Measurements from ENCODE around the gene TTC23L.

TTC23L gene

GRCh38 chr5:34831303-34831702 lies 7.7 kb upstream of the TTC23L start:
- H3K9ac ChIP-seq (ENCODE audit: low read length): no peak overlapping the region
- H3K4me2 ChIP-seq (ENCODE audit: low read length): no peak overlapping the region
- H3K79me2 ChIP-seq (ENCODE audit: low read length): no peaks in the 10 kb centered on the region
- H3K27ac ChIP-seq (ENCODE audit: low read length): no peak overlapping the region
- H2AFZ ChIP-seq (ENCODE audit: low read depth, low read length): no peak overlapping the region
- TF ChIP-seq CTCF (IDR thresholded peaks at IDR 0.05; ENCODE audit: low read depth, low read length) (no peak), EZH2phosphoT487 (IDR thresholded peaks at IDR 0.05; ENCODE audit: low read depth) (no peak)
- no peaks in the 10 kb centered on the region for H3K27me3 ChIP-seq (ENCODE audit: low read depth, low read length)
- peaks cover 4% of the 10 kb centered on the region; the same call in 1 of the 2 replicates for H3K4me1 ChIP-seq (ENCODE audit: low read length)
- no peaks in the 10 kb centered on the region for H4K20me1 ChIP-seq (ENCODE audit: insufficient read depth, low read length)
- H3K36me3 ChIP-seq (replicated peaks; ENCODE audit: low read depth, low read length): peaks cover 33% of the 10 kb centered on the region
- no peak overlapping the region for H3K4me3 ChIP-seq (ENCODE audit: low read length)
- no peaks in the 10 kb centered on the region for H3K9me3 ChIP-seq (ENCODE audit: insufficient read depth, low read length)

GRCh38 chr5:34832568-34832967 lies 6.4 kb upstream of the TTC23L start:
- Histone ChIP-seq H2AFZ (ENCODE audit: low read depth, low read length) (no peak overlapping the region), H3K36me3 (replicated peaks; ENCODE audit: low read depth, low read length) (peaks cover 20% of the 10 kb centered on the region), H4K20me1 (ENCODE audit: insufficient read depth, low read length) (no peaks in the 10 kb centered on the region), H3K27me3 (ENCODE audit: low read depth, low read length) (no peaks in the 10 kb centered on the region), H3K9ac (ENCODE audit: low read length) (no peak overlapping the region), H3K27ac (ENCODE audit: low read length) (no peak overlapping the region), H3K4me1 (ENCODE audit: low read length) (peaks cover 4% of the 10 kb centered on the region; the same call in 1 of the 2 replicates), H3K4me2 (ENCODE audit: low read length) (no peak overlapping the region), H3K9me3 (ENCODE audit: insufficient read depth, low read length) (no peaks in the 10 kb centered on the region), H3K4me3 (ENCODE audit: low read length) (no peak overlapping the region), H3K79me2 (ENCODE audit: low read length) (no peaks in the 10 kb centered on the region)
- TF ChIP-seq EZH2phosphoT487 (IDR thresholded peaks at IDR 0.05; ENCODE audit: low read depth) (no peak), CTCF (IDR thresholded peaks at IDR 0.05; ENCODE audit: low read depth, low read length) (no peak)

- Histone ChIP-seq H2AFZ (ENCODE audit: low read depth, low read length) (no peak overlapping the region), H3K79me2 (ENCODE audit: low read length) (no peaks in the 10 kb centered on the region), H3K9ac (ENCODE audit: low read length) (no peak overlapping the region), H3K27ac (ENCODE audit: low read length) (no peak overlapping the region), H3K4me3 (ENCODE audit: low read length) (no peak overlapping the region), H3K4me2 (ENCODE audit: low read length) (no peak overlapping the region), H3K36me3 (replicated peaks; ENCODE audit: low read depth, low read length) (peaks cover 18% of the 10 kb centered on the region), H3K9me3 (ENCODE audit: insufficient read depth, low read length) (no peaks in the 10 kb centered on the region), H4K20me1 (ENCODE audit: insufficient read depth, low read length) (no peaks in the 10 kb centered on the region), H3K4me1 (ENCODE audit: low read length) (peaks cover under 1% of the 10 kb centered on the region; the same call in 1 of the 2 replicates), H3K27me3 (ENCODE audit: low read depth, low read length) (no peaks in the 10 kb centered on the region)
- TF ChIP-seq EZH2phosphoT487 (IDR thresholded peaks at IDR 0.05; ENCODE audit: low read depth) (no peak), CTCF (IDR thresholded peaks at IDR 0.05; ENCODE audit: low read depth, low read length) (no peak)
Observed at GRCh38 chr5:34833090-34833489, 5.9 kb upstream of the TTC23L start.

GRCh38 chr5:34833976-34834793 lies 4.8 kb upstream of the TTC23L start:
- Histone ChIP-seq H3K79me2 (ENCODE audit: low read length) (no peaks in the 10 kb centered on the region), H3K9ac (ENCODE audit: low read length) (no peak overlapping the region), H3K4me3 (ENCODE audit: low read length) (no peak overlapping the region), H2AFZ (ENCODE audit: low read depth, low read length) (no peak overlapping the region), H4K20me1 (ENCODE audit: insufficient read depth, low read length) (no peaks in the 10 kb centered on the region), H3K4me1 (ENCODE audit: low read length) (peaks cover 5% of the 10 kb centered on the region; the same call in 1 of the 2 replicates), H3K36me3 (replicated peaks; ENCODE audit: low read depth, low read length) (peaks cover 18% of the 10 kb centered on the region), H3K4me2 (ENCODE audit: low read length) (no peak overlapping the region), H3K9me3 (ENCODE audit: insufficient read depth, low read length) (no peaks in the 10 kb centered on the region), H3K27ac (ENCODE audit: low read length) (no peak overlapping the region), H3K27me3 (ENCODE audit: low read depth, low read length) (no peaks in the 10 kb centered on the region)
- TF ChIP-seq EZH2phosphoT487 (IDR thresholded peaks at IDR 0.05; ENCODE audit: low read depth) (no peak), CTCF (IDR thresholded peaks at IDR 0.05; ENCODE audit: low read depth, low read length) (no peak)
